ENCODE data around the gene EML4. TPM values are rescaled to one million over a fixed set of nuclear protein-coding genes. Genes with fewer than 3 reads are reported as not detected.

The EML4 gene
- total RNA-seq, 1 experiment from 2014 or later: 74.8 TPM

DNA sequence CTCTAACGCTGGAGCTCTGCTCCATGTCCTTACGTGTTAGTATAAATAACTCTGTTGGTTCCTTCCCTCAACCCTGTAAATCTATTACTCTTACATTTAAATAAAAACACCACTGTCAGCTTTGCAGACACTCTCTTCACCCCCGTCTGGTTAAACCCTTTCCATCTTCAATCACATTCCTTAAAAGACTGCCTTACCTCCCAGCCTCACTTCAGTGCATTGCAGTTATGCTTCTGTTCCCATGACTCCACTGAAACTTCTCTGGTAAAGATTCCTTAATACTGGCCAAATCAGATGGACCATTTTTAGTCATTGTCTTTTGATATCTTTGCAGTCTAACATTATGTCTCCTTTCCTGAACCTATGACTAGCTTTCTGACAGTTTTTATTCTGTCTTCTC is 61.7 kb downstream of the EML4 start:
- no peak overlapping the region for H2AFZ ChIP-seq (ENCODE audit: low read length)
- H3K9ac ChIP-seq (ENCODE audit: low read length): no peak overlapping the region
- H4K20me1 ChIP-seq (ENCODE audit: insufficient read depth, low read depth, low read length): 0 out of 2 replicates have a peak, but pooled peaks cover 3% of the 10 kb centered on the region
- H3K79me2 ChIP-seq (ENCODE audit: low read length): peaks cover 96% of the 10 kb centered on the region
- no peak overlapping the region for H3K4me3 ChIP-seq (ENCODE audit: low read length)
- H3K9me2 ChIP-seq (replicated peaks; ENCODE audit: insufficient read depth, low read length): no peaks in the 10 kb centered on the region
- H3K27ac ChIP-seq (ENCODE audit: low read length): no peak overlapping the region
- peaks cover 39% of the 10 kb centered on the region for H3K4me1 ChIP-seq (ENCODE audit: low read length)
- H3K4me2 ChIP-seq (ENCODE audit: low read depth, low read length, poor library complexity, severe bottlenecking): no peak overlapping the region
- no peaks in the 10 kb centered on the region for H3K36me3 ChIP-seq (ENCODE audit: insufficient read depth, low read length)
- DNase-seq: no peak
- no peaks in the 10 kb centered on the region for H3K27me3 ChIP-seq (ENCODE audit: low read length)
- no peaks in the 10 kb centered on the region for H3K9me3 ChIP-seq (ENCODE audit: low read length)

DNA sequence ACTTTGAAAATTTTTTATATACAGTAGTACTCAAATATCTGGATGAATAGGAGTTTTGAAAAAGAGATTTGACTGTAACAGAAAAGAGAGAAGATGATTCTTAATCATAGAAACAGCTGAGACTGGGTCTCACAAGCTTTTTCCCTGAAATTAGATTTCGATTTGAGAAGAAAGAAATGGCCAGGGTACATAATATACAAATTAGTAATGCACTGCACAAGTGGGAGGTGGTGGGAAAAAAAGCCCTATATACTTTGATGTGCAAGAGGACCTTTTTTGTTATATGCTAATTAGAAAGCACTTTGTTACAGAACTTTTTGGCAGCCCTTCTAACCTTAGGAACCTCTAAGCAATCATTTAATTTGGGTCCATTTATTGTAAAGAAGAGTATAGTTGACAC is 62.9 kb downstream of the EML4 start:
- no peaks in the 10 kb centered on the region for H3K36me3 ChIP-seq (ENCODE audit: insufficient read depth, low read length)
- no peak for DNase-seq
- peaks cover 38% of the 10 kb centered on the region for H3K4me1 ChIP-seq (ENCODE audit: low read length)
- H3K9me3 ChIP-seq (ENCODE audit: low read length): no peaks in the 10 kb centered on the region
- no peak overlapping the region for H3K9ac ChIP-seq (ENCODE audit: low read length)
- H2AFZ ChIP-seq (ENCODE audit: low read length): no peak overlapping the region
- no peaks in the 10 kb centered on the region for H3K9me2 ChIP-seq (replicated peaks; ENCODE audit: insufficient read depth, low read length)
- H3K4me3 ChIP-seq (ENCODE audit: low read length): no peak overlapping the region
- no peak overlapping the region for H3K4me2 ChIP-seq (ENCODE audit: low read depth, low read length, poor library complexity, severe bottlenecking)
- H3K27me3 ChIP-seq (ENCODE audit: low read length): no peaks in the 10 kb centered on the region
- H3K79me2 ChIP-seq (ENCODE audit: low read length): peaks cover 100% of the 10 kb centered on the region
- 0 out of 2 replicates have a peak, but pooled peaks cover 3% of the 10 kb centered on the region for H4K20me1 ChIP-seq (ENCODE audit: insufficient read depth, low read depth, low read length)
- no peak overlapping the region for H3K27ac ChIP-seq (ENCODE audit: low read length)

DNA sequence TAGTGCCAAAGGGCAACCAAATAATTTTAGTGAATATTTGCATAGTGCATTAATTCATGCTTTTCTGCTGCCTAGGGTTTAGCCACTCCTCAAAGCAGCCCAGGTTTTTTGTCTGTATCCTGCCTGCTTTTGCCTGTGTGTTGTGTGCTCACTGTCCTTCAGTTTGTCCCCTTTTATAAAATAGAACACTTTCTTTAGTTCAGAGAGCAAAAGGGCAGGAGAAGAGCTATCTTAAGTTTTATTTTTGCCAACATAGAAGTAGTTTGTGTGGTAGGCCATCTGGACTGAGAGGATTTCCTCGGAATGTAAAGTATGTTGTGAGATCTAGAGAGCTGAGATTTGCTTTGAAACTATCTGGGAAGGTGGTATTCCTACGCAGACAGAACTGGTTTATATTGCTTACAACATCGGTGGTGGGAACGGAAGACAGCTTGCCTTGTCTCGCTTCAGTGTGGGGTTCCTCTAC is 64.9 kb downstream of the EML4 start:
- Histone ChIP-seq H3K36me3 (ENCODE audit: insufficient read depth, low read length) (no peaks in the 10 kb centered on the region), H3K9me2 (replicated peaks; ENCODE audit: insufficient read depth, low read length) (no peaks in the 10 kb centered on the region), H3K9me3 (ENCODE audit: low read length) (no peaks in the 10 kb centered on the region), H3K4me2 (ENCODE audit: low read depth, low read length, poor library complexity, severe bottlenecking) (peak overlapping the region; percentile 31), H2AFZ (ENCODE audit: low read length) (no peak overlapping the region), H3K27me3 (ENCODE audit: low read length) (no peaks in the 10 kb centered on the region), H3K4me1 (ENCODE audit: low read length) (peaks cover 31% of the 10 kb centered on the region), H3K9ac (ENCODE audit: low read length) (no peak overlapping the region), H4K20me1 (ENCODE audit: insufficient read depth, low read depth, low read length) (0 out of 2 replicates have a peak, but pooled peaks cover 3% of the 10 kb centered on the region), H3K4me3 (ENCODE audit: low read length) (no peak overlapping the region), H3K27ac (ENCODE audit: low read length) (no peak overlapping the region), H3K79me2 (ENCODE audit: low read length) (peaks cover 99% of the 10 kb centered on the region)
- no peak for DNase-seq

DNA sequence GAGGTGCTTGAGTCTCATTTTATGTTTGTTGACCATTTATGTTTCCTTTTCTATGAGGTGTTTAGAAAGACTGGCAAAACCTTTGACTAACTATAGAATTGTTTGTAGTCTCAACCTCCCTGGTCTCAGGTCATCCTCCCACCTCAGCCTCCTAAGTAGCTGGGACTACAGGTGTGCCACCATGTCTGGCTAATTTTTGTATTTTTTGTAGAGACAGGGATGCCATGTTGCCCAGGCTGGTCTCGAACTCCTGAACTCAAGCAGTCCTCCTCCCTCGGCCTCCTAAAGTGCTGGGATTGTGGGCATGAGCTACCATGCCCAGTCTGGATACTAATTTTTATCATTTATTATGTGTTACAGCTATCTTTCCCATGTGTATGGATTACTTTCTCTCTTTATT is 67.8 kb downstream of the EML4 start:
- Histone ChIP-seq H3K9ac (ENCODE audit: low read length) (no peak overlapping the region), H3K27me3 (ENCODE audit: low read length) (no peaks in the 10 kb centered on the region), H3K4me3 (ENCODE audit: low read length) (no peak overlapping the region), H3K4me1 (ENCODE audit: low read length) (peaks cover 30% of the 10 kb centered on the region), H3K36me3 (ENCODE audit: insufficient read depth, low read length) (no peaks in the 10 kb centered on the region), H3K4me2 (ENCODE audit: low read depth, low read length, poor library complexity, severe bottlenecking) (no peak overlapping the region), H3K9me3 (ENCODE audit: low read length) (no peaks in the 10 kb centered on the region), H3K9me2 (replicated peaks; ENCODE audit: insufficient read depth, low read length) (no peaks in the 10 kb centered on the region), H2AFZ (ENCODE audit: low read length) (no peak overlapping the region), H3K79me2 (ENCODE audit: low read length) (peaks cover 99% of the 10 kb centered on the region), H4K20me1 (ENCODE audit: insufficient read depth, low read depth, low read length) (0 out of 2 replicates have a peak, but pooled peaks cover 3% of the 10 kb centered on the region), H3K27ac (ENCODE audit: low read length) (no peak overlapping the region)
- DNase-seq: no peak

DNA sequence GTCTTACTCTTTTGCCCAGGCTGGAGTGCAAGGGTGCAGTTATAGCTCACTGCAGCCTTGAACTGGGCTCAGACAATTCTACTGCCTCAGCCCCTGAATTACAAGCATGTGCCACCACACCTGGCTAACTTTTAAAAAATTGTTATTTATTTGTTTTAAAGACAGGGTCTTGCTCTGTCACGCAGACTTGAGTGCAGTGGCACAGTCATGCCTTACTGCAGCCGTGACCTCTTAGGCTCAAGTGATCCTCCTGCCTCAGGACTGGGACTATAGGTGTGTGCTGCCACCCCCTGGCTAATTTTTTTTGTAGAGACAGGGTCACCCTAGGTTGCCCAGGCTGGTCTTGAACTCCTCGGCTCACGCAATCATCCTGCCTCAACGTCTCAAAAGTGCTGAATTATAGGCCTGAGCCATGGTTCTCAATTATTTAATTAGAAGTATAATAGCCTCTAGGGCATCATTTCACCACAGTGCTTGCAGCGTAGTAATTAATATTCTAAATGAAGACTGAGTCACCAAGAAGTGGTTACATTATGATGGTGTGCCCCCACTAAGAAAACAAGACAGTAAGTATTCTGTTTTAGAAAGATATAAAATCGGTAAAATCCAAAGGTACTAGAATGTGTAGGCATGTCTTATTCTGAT is 69.6 kb downstream of the EML4 start:
- Histone ChIP-seq H4K20me1 (ENCODE audit: insufficient read depth, low read depth, low read length) (0 out of 2 replicates have a peak, but pooled peaks cover 3% of the 10 kb centered on the region), H3K9ac (ENCODE audit: low read length) (no peak overlapping the region), H3K79me2 (ENCODE audit: low read length) (peaks cover 99% of the 10 kb centered on the region), H3K36me3 (ENCODE audit: insufficient read depth, low read length) (no peaks in the 10 kb centered on the region), H3K4me1 (ENCODE audit: low read length) (peaks cover 19% of the 10 kb centered on the region), H3K4me3 (ENCODE audit: low read length) (no peak overlapping the region), H3K9me2 (replicated peaks; ENCODE audit: insufficient read depth, low read length) (no peaks in the 10 kb centered on the region), H3K4me2 (ENCODE audit: low read depth, low read length, poor library complexity, severe bottlenecking) (no peak overlapping the region), H3K9me3 (ENCODE audit: low read length) (no peaks in the 10 kb centered on the region), H3K27me3 (ENCODE audit: low read length) (no peaks in the 10 kb centered on the region), H3K27ac (ENCODE audit: low read length) (no peak overlapping the region), H2AFZ (ENCODE audit: low read length) (no peak overlapping the region)
- peak; percentile 79 for DNase-seq

DNA sequence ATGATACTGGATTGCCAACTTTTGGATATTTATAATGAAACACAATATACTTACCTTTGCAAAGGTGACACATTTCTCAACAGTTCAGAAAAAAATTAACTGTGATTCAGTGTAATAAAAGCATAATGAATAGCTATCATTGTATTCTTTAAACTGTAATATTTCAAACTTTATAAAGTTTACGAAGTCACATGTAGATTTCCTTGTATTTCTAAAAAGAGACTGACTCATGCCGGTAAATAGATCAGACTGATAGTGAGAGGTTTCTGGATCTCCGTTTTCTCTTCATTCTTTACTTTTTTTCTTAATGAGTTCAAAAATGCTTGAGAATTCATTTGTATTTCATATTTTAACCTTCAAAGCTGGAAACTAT is 70.1 kb downstream of the EML4 start:
- H3K9ac ChIP-seq (ENCODE audit: low read length): no peak overlapping the region
- H4K20me1 ChIP-seq (ENCODE audit: insufficient read depth, low read depth, low read length): 0 out of 2 replicates have a peak, but pooled peaks cover 4% of the 10 kb centered on the region
- H3K79me2 ChIP-seq (ENCODE audit: low read length): peaks cover 98% of the 10 kb centered on the region
- H3K4me3 ChIP-seq (ENCODE audit: low read length): no peak overlapping the region
- no peaks in the 10 kb centered on the region for H3K9me2 ChIP-seq (replicated peaks; ENCODE audit: insufficient read depth, low read length)
- H3K9me3 ChIP-seq (ENCODE audit: low read length): no peaks in the 10 kb centered on the region
- H3K4me2 ChIP-seq (ENCODE audit: low read depth, low read length, poor library complexity, severe bottlenecking): no peak overlapping the region
- H3K4me1 ChIP-seq (ENCODE audit: low read length): peaks cover 13% of the 10 kb centered on the region
- H3K27ac ChIP-seq (ENCODE audit: low read length): no peak overlapping the region
- H2AFZ ChIP-seq (ENCODE audit: low read length): no peak overlapping the region
- no peaks in the 10 kb centered on the region for H3K36me3 ChIP-seq (ENCODE audit: insufficient read depth, low read length)
- H3K27me3 ChIP-seq (ENCODE audit: low read length): no peaks in the 10 kb centered on the region
- no peak for DNase-seq

DNA sequence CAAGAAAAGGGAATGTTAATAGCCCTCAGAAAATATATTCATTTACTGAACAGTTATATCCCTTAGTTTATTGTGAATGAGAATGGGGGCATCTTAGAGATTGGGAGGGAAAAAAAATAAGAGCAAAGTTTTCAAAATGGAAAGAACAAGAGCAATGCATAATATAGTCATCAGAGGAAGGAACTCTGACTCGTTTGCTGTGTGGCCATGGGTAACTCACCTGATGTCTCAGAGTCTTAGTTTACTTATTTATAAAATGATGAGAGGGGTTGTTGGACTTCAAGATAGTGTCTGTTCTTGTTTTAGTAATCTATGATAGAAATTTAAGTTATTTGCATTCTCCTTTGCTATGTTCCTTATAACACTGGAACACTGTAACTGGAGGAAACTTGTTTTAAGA is 70.7 kb downstream of the EML4 start:
- Histone ChIP-seq H4K20me1 (ENCODE audit: insufficient read depth, low read depth, low read length) (0 out of 2 replicates have a peak, but pooled peaks cover 5% of the 10 kb centered on the region), H3K9me2 (replicated peaks; ENCODE audit: insufficient read depth, low read length) (no peaks in the 10 kb centered on the region), H3K27ac (ENCODE audit: low read length) (no peak overlapping the region), H3K36me3 (ENCODE audit: insufficient read depth, low read length) (no peaks in the 10 kb centered on the region), H3K4me1 (ENCODE audit: low read length) (peaks cover 12% of the 10 kb centered on the region), H3K9me3 (ENCODE audit: low read length) (no peaks in the 10 kb centered on the region), H3K4me3 (ENCODE audit: low read length) (no peak overlapping the region), H3K27me3 (ENCODE audit: low read length) (no peaks in the 10 kb centered on the region), H3K9ac (ENCODE audit: low read length) (no peak overlapping the region), H2AFZ (ENCODE audit: low read length) (no peak overlapping the region), H3K79me2 (ENCODE audit: low read length) (peaks cover 97% of the 10 kb centered on the region), H3K4me2 (ENCODE audit: low read depth, low read length, poor library complexity, severe bottlenecking) (no peak overlapping the region)
- no peak for DNase-seq

DNA sequence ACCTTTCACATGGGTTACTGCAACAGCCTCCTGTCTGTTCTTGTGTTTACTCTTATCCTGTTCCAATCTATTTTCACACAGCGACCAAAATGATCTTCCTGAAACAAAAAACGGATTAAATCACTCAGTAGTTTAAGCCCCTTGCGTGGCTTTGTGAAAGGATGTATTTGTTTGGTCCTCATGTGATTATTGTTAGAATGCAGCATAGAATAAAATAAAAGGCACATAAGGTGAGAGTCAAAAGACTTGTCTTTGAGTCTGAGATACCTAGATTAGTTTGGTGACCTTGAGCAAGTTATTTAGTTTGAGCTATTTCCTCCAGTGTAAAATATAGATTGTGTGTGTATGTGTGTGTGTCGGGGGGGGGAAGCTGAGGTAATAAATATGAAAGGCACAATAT is 72.4 kb downstream of the EML4 start:
- Histone ChIP-seq H3K4me3 (ENCODE audit: low read length) (no peak overlapping the region), H3K79me2 (ENCODE audit: low read length) (peaks cover 88% of the 10 kb centered on the region), H3K4me2 (ENCODE audit: low read depth, low read length, poor library complexity, severe bottlenecking) (no peak overlapping the region), H2AFZ (ENCODE audit: low read length) (no peak overlapping the region), H3K4me1 (ENCODE audit: low read length) (peaks cover 12% of the 10 kb centered on the region), H3K27me3 (ENCODE audit: low read length) (no peaks in the 10 kb centered on the region), H3K9me3 (ENCODE audit: low read length) (no peaks in the 10 kb centered on the region), H3K27ac (ENCODE audit: low read length) (no peak overlapping the region), H4K20me1 (ENCODE audit: insufficient read depth, low read depth, low read length) (0 out of 2 replicates have a peak, but pooled peaks cover 5% of the 10 kb centered on the region), H3K9me2 (replicated peaks; ENCODE audit: insufficient read depth, low read length) (no peaks in the 10 kb centered on the region), H3K9ac (ENCODE audit: low read length) (no peak overlapping the region), H3K36me3 (ENCODE audit: insufficient read depth, low read length) (peaks cover 8% of the 10 kb centered on the region; the same call in 1 of the 2 replicates)
- DNase-seq: no peak

Data from Karpas-422 (cell line).